ENCODE data around the gene CABLES2.

CABLES2 gene

DNA sequence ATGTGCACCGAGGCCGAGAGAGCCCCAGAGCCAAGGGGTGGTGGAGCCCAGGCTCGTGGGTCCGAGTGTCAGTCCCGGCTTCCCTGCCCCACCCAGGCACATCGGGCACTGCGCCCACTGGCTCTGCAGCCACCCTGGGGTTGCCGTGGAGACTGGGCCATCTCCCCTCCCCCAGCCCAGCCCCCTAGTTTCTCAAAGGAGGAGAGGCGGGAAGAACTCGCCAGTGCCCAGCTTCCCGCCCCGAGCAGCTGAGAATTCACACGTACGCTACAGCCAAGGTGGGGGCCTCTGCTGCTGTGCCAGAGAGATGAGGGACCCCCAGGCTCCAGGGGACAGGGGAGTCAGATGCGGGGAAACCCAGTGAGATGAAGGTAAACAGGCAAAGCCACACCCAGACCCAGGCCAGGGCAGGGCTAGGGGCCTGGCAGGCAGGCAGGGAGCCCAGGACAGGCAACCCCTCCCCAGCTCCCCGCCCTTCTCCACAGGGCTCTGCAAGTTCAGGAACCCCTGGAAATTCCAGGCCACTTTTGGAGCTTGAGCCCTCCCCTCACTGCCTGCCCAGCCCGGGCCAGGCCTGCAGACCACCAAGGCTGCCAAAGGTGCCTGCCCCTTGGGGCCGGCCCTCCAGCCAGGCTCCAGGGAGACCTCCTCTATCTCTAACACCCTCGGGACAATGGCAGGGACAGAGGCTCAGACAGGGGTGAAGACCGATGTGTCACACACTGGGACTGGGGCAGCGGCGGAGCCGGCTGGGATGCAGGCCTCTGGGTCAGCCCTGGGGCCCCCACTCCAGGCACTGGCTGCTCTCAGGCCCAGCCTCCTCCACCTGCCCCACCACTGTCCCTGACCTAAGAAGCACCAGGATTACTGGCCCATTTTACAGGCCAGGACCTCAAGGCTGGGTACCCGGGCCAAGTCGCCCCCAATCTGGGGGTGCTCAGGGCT, 46.0 kb downstream of the CABLES2 start:
- Histone ChIP-seq H3K9me3 (ENCODE audit: control insufficient read depth, insufficient read depth, low read length) (no peaks in the 10 kb centered on the region), H3K27me3 (ENCODE audit: control insufficient read depth, insufficient read depth, low read length) (no peaks in the 10 kb centered on the region), H3K36me3 (ENCODE audit: control insufficient read depth, insufficient read depth, low read length) (peaks cover 12% of the 10 kb centered on the region; the same call in 1 of the 2 replicates), H3K4me1 (ENCODE audit: control insufficient read depth, insufficient read depth, low read length) (peaks cover 73% of the 10 kb centered on the region), H3K9ac (ENCODE audit: low read depth, low read length) (peak overlapping the region; percentile 48; the same call in 1 of the 2 replicates), H3K27ac (ENCODE audit: low read depth, low read length) (peak overlapping the region; percentile 91), H3K4me3 (ENCODE audit: low read depth, low read length) (no peak overlapping the region)

DNA sequence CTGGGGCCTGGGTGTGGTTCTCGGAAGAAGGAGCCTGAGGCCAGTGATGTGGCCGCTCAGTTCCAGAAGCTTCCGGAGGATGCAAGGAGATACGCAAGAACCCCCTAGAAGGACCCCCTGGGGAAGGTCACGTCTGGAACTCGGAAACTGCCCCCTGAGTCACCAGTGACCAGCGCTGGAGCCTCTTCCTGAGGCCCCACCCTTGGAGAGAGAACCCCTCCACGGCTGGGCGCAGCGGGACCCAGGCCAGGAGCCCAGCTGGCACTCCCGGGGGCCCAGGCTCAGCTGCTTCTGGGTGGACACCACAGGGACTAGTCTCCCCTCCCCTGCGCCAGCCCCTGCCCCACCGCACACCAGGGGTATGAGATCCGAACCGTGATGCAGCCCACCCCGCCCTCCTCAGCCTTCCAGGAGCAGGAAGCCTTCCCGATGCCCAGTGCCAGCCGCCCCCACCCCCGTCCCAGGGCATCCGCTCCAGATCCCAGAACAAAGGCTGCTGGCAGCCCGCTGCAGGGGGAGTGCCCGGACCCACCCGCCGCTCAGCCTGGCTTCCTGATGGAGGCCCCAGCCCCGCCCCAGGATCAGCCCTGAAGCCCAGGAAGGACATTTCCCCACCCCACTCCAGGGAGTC, 47.5 kb downstream of the CABLES2 start:
- H3K4me1 ChIP-seq (ENCODE audit: control insufficient read depth, insufficient read depth, low read length): peaks cover 78% of the 10 kb centered on the region
- no peaks in the 10 kb centered on the region for H3K27me3 ChIP-seq (ENCODE audit: control insufficient read depth, insufficient read depth, low read length)
- H3K9ac ChIP-seq (ENCODE audit: low read depth, low read length): no peak overlapping the region
- no peak overlapping the region for H3K27ac ChIP-seq (ENCODE audit: low read depth, low read length)
- peaks cover 16% of the 10 kb centered on the region; the same call in 1 of the 2 replicates for H3K36me3 ChIP-seq (ENCODE audit: control insufficient read depth, insufficient read depth, low read length)
- H3K4me3 ChIP-seq (ENCODE audit: low read depth, low read length): no peak overlapping the region
- H3K9me3 ChIP-seq (ENCODE audit: control insufficient read depth, insufficient read depth, low read length): no peaks in the 10 kb centered on the region

DNA sequence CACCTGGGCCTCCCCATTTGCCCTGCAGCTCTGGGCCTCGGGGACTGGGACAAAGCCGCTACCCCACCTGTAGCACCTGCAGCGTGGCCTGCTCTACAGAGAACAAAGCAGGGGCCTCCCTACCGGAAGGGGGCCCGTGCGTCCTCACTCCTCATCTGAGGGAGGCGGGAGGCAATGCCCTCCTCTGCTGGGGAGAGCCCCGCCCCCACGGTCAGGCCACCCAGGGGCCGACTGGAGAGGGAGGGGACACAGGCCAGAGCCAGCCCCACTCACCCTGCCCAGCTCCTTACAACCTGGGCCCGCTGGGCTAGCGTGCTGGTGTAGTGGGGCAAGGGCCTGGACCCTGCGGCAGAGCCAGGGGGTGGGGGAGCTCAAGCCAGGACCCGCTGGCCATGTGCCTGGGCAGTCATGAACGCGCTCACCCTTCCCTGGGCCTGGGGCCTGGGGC, 48.0 kb downstream of the CABLES2 start:
- no peak overlapping the region for H3K27ac ChIP-seq (ENCODE audit: low read depth, low read length)
- H3K36me3 ChIP-seq (ENCODE audit: control insufficient read depth, insufficient read depth, low read length): peaks cover 16% of the 10 kb centered on the region; the same call in 1 of the 2 replicates
- no peaks in the 10 kb centered on the region for H3K9me3 ChIP-seq (ENCODE audit: control insufficient read depth, insufficient read depth, low read length)
- no peaks in the 10 kb centered on the region for H3K27me3 ChIP-seq (ENCODE audit: control insufficient read depth, insufficient read depth, low read length)
- no peak overlapping the region for H3K4me3 ChIP-seq (ENCODE audit: low read depth, low read length)
- no peak overlapping the region for H3K9ac ChIP-seq (ENCODE audit: low read depth, low read length)
- H3K4me1 ChIP-seq (ENCODE audit: control insufficient read depth, insufficient read depth, low read length): peaks cover 77% of the 10 kb centered on the region

DNA sequence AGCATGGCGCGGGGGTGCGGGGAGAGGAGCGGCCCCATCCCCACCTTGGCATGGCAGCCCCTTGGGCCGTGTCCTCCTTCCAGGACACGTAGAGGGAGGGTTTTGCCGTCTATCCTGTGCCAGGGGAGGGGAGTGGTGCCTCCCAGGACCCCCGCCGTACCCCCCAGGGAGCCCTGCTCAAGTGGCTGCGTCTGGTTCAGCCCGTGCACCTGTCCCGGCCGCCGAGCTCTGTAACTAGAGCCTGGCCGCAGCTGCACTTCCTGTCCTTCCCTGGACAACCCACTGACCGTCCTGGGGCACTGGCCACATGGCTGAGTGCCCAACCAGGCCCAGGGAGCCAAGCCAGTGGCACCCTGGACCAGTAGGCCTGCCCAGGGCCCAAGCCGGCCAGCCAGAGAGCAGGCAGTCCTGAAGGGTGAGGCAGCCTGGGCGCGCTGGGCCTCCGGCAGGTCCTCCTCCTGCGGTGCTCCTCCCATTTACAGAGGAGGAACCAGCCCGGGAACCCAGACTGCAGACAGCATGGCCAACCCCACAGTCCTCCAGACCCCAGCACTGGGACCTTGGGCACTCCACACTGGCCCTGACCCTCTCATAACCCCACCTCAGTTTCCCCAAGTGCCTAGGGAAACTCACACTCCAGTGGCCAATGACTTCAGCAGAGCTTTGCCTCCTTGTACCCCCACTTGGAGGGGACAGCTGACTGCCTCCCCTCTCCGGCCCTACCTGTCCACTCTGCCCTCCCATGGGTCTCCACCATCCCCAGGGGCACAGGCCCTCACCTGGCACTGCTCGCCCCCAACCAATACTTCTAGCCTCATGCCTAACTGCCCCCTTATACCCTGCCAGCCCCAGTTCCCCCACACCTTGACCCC, 48.7 kb downstream of the CABLES2 start:
- Histone ChIP-seq H3K4me3 (ENCODE audit: low read depth, low read length) (no peak overlapping the region), H3K27me3 (ENCODE audit: control insufficient read depth, insufficient read depth, low read length) (no peaks in the 10 kb centered on the region), H3K9me3 (ENCODE audit: control insufficient read depth, insufficient read depth, low read length) (no peaks in the 10 kb centered on the region), H3K9ac (ENCODE audit: low read depth, low read length) (peak overlapping the region; percentile 30; the same call in 1 of the 2 replicates), H3K4me1 (ENCODE audit: control insufficient read depth, insufficient read depth, low read length) (peaks cover 70% of the 10 kb centered on the region), H3K27ac (ENCODE audit: low read depth, low read length) (no peak overlapping the region), H3K36me3 (ENCODE audit: control insufficient read depth, insufficient read depth, low read length) (peaks cover 19% of the 10 kb centered on the region)

DNA sequence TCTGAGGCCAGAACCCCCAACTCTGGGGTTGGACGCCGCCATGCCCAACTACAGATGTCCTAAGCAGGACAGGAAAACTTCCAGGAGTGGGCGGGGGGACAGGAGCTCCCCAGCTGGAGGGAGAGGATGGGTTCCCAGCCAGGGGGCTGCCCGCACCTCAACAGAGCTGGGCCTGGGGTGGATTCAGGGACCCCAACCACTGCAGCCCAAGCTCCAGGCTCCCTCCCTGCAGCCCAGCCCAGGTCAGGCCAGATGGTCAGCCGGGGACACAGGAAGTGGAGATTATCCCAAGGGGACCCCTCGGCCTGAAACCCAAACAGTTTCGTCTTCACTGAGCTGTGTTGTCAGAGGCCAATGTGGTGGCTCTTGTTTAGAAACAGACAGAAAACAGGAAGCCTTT, 49.4 kb downstream of the CABLES2 start:
- Histone ChIP-seq H3K9ac (ENCODE audit: low read depth, low read length) (no peak overlapping the region; the same call in 1 of the 2 replicates), H3K4me1 (ENCODE audit: control insufficient read depth, insufficient read depth, low read length) (peaks cover 63% of the 10 kb centered on the region), H3K4me3 (ENCODE audit: low read depth, low read length) (no peak overlapping the region), H3K27me3 (ENCODE audit: control insufficient read depth, insufficient read depth, low read length) (no peaks in the 10 kb centered on the region), H3K36me3 (ENCODE audit: control insufficient read depth, insufficient read depth, low read length) (peaks cover 25% of the 10 kb centered on the region), H3K9me3 (ENCODE audit: control insufficient read depth, insufficient read depth, low read length) (no peaks in the 10 kb centered on the region), H3K27ac (ENCODE audit: low read depth, low read length) (no peak overlapping the region)

DNA sequence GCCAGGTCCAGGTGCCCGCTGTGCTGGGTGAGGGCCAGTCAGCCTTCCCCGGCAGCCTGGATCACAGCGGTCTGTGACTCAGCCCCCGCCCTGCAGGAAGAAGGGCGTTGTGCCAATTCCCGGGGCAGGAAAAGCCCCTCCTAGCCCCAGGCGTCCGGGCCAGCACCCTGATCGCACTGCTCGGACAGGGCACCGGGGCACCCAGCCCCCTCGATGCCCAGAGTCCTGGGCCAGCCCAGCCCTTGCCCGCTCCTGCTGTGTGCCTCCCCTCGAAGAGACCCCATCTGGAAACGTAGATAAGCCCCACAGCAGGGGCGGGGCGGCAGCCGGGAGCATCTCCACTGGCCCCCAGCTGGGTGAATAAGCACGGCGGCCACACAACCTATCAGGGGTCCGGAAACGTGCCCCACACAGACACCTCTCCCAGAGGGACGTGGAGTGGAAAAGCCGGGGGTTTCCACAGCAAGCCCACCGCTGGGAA, 49.9 kb downstream of the CABLES2 start:
- no peak overlapping the region for H3K4me3 ChIP-seq (ENCODE audit: low read depth, low read length)
- H3K9ac ChIP-seq (ENCODE audit: low read depth, low read length): no peak overlapping the region
- H3K36me3 ChIP-seq (ENCODE audit: control insufficient read depth, insufficient read depth, low read length): peaks cover 29% of the 10 kb centered on the region
- H3K4me1 ChIP-seq (ENCODE audit: control insufficient read depth, insufficient read depth, low read length): peaks cover 58% of the 10 kb centered on the region
- H3K27ac ChIP-seq (ENCODE audit: low read depth, low read length): no peak overlapping the region
- H3K9me3 ChIP-seq (ENCODE audit: control insufficient read depth, insufficient read depth, low read length): no peaks in the 10 kb centered on the region
- H3K27me3 ChIP-seq (ENCODE audit: control insufficient read depth, insufficient read depth, low read length): no peaks in the 10 kb centered on the region

DNA sequence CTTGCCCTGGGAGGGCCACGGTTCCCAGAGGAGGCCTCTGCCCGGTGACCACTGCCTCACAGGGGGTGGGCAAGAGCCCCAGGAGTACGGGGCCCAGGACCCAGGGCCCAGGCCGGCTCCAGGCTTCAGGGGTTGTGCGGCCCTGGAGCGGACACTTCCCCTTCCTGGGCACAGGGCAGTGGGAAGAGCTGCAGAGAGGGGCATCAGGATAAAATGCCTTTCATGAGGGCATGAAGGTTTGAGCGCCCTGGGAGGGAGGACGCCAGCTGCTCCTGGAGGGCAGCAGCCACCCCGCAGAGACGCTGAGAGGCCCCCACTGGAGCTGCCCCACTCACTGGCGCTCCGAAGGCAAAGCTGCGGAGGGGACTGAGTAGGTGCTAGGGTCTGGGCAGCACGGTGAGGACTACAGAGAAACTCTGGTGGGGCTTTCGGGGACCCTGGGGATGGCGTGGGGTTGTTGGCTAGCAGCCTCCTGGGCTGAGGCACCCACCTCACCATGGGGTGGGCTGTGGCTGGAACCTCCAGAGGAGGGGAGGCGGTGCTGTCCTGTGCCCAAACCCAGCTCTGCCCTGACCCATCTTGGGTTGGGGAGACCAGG, 50.4 kb downstream of the CABLES2 start:
- H3K4me3 ChIP-seq (ENCODE audit: low read depth, low read length): no peak overlapping the region

DNA sequence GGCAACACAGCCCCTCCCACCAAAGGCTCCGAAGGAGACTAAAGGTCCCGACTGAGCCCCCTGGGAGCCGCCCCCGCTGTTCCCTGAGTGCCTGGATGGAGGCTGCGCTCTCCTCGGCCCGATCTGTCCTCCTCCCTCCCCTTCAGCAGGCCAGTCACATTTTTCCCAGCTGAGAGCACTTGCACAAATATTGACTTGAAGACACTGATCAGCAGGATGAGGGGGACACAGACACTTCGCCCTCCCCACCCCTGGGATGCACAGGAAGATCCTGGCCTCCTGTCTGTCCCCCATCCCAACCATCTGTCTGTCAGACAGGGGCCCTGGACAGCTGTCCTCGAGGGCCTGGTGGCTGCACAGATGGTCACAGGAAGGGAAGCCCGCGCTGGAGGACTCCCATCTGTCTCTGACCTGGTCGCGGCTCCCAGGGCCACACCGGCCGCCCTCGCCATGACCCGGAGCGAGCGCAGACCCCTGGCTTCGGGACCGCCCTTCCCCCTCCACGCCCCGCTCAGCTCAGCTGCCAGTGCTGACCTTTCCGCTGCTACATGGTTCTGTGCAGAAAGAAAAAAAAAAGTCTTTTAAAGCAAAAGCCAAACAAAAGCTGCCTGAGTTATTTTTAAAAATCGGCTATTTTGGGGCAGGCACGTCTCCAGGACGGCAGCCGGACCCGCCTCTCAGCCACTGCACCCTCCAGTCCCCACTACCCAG, 51.1 kb downstream of the CABLES2 start:
- Histone ChIP-seq H3K36me3 (ENCODE audit: control insufficient read depth, insufficient read depth, low read length) (peaks cover 40% of the 10 kb centered on the region), H3K4me3 (ENCODE audit: low read depth, low read length) (no peak overlapping the region), H3K4me1 (ENCODE audit: control insufficient read depth, insufficient read depth, low read length) (peaks cover 48% of the 10 kb centered on the region), H3K27ac (ENCODE audit: low read depth, low read length) (peak overlapping the region; percentile 82), H3K9me3 (ENCODE audit: control insufficient read depth, insufficient read depth, low read length) (no peaks in the 10 kb centered on the region), H3K27me3 (ENCODE audit: control insufficient read depth, insufficient read depth, low read length) (no peaks in the 10 kb centered on the region), H3K9ac (ENCODE audit: low read depth, low read length) (no peak overlapping the region)

More for the DNA sequence above, 50.4 kb downstream of the CABLES2 start:
- peaks cover 55% of the 10 kb centered on the region for H3K4me1 ChIP-seq (ENCODE audit: control insufficient read depth, insufficient read depth, low read length)
- H3K27me3 ChIP-seq (ENCODE audit: control insufficient read depth, insufficient read depth, low read length): no peaks in the 10 kb centered on the region
- peaks cover 34% of the 10 kb centered on the region for H3K36me3 ChIP-seq (ENCODE audit: control insufficient read depth, insufficient read depth, low read length)
- H3K27ac ChIP-seq (ENCODE audit: low read depth, low read length): peak overlapping the region; percentile 82
- H3K9me3 ChIP-seq (ENCODE audit: control insufficient read depth, insufficient read depth, low read length): no peaks in the 10 kb centered on the region
- H3K9ac ChIP-seq (ENCODE audit: low read depth, low read length): no peak overlapping the region

DNA sequence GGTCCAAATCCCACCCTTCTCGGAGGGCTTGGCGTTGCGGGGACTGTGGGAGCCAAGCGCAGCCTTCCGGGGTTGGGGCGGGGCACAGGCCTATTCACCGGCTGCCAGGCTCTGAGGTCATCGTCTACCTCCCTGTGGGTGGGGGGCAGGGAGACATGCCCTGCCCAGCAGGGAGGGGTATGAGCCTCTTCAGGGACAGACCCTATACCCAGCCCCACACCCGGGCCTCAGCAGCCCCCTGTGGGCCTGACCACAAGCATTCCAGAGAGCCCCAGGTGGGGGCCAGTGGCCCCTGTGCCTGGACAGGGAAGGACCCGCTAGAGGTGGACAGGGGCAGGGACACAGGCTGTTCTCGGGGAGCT, 51.6 kb downstream of the CABLES2 start:
- H3K27ac ChIP-seq (ENCODE audit: low read depth, low read length): peak overlapping the region; percentile 82
- no peak overlapping the region for H3K4me3 ChIP-seq (ENCODE audit: low read depth, low read length)
- H3K36me3 ChIP-seq (ENCODE audit: control insufficient read depth, insufficient read depth, low read length): peaks cover 40% of the 10 kb centered on the region
- H3K9ac ChIP-seq (ENCODE audit: low read depth, low read length): no peak overlapping the region
- peaks cover 43% of the 10 kb centered on the region for H3K4me1 ChIP-seq (ENCODE audit: control insufficient read depth, insufficient read depth, low read length)
- H3K27me3 ChIP-seq (ENCODE audit: control insufficient read depth, insufficient read depth, low read length): no peaks in the 10 kb centered on the region
- H3K9me3 ChIP-seq (ENCODE audit: control insufficient read depth, insufficient read depth, low read length): no peaks in the 10 kb centered on the region

All from HUES48 (cell line).